Hematopoietic multipotent progenitor cell treated with erythropoietin and hydrocortisone succinate and interleukin-3 and kit ligand, for 15 days (in vitro differentiated cells): Measurements from ENCODE around the gene GNGT1.
A peak's percentile ranks its signal among the peaks of the same experiment; 100 is the strongest.

Experiments
- DNase-seq: peaks from one replicate; pipeline ENCODE4 v3.0.0-alpha.2; 2015; ENCODE audit warnings: low spot score

The GNGT1 gene

GRCh38 chr7:93906267-93906666 is at the start of gene GNGT1:
TSS of gene GNGT1 (plus strand) at chr7:93906567. CDS start at chr7:93906747, 180 bp downstream.
- no peak for DNase-seq

DNA sequence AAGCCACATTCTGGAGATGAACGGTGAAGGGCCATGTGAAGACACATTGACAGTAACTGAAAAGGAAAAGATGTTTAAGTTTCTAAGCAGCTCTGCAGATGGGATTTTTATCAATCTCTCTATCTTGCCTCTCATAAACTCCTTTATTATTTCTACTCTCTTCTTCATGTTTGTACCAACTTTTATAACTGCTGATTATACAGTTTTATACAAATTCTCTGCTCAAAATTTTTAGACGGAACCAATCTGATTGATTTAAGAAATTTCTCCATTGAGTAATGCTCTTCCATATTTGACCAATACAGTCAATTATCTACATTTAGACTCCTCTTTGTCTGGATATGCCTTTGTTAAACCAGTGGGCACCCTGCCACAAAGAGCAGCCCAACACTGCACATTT is 47.5 kb upstream of the GNGT1 start:
- DNase-seq = no peak

DNA sequence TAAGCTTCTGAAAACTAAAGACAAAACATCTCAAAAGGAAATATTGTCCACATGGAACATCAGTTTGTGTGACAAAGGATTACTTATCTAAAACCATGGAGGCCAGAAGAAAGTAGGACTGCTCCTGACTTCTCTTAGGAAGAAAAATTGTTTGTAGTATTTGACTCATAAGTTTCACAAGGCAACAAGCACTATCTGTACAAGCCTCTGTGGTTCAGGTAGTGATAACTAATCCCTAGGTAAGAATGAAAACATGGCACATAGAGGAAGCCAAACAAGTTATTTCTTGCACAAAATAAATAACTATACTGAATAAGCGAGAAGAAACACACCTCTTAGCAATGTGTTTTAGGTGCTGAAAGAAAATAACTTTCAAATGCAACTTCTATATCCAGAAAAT is 46.1 kb upstream of the GNGT1 start:
- no peak for DNase-seq

DNA sequence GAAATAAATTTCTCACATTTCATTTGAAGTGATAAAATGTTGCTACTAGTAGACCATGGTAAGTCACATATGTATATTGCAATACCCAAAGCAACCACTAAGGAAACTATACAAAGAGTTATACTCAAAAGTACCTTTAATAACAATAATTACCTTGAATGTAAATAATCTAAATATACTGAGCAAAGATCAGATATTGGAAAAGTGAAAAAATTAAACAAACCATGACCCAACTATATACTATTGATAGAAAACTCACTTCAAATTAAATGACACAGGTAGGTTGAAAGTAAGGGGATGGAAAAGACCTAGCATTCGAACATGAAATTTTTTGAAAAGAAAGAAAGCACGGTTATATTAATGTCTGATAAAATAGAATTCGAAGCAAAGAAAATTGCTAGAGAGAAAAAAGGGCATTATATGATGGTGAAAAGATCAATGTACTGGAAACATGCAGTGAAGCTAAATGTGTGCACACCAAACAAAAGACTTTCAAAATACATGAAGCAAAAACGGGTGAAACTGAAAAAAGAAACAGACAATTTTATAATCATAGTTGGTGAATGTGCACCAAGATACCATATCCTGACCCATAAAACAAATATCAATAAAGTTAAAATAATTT is 44.9 kb upstream of the GNGT1 start:
- no peak for DNase-seq

DNA sequence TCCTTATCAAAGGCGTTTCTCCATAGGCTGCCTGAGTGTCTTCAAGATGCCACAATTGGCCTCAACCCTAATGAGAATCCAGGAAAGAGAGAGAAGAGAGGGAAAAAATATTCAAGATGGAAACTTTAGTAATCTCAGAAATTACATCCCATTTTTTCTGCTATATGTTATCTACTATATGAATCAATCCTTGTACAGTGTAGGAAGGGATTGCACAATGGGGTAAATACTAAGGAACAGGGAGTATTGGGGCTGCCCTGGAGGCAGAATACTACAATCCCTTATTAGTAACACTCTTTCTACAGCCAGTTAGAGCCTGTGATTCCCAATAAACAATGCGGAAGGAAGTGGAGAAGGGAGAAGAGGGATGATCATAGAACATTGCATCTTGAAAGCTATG is 43.7 kb upstream of the GNGT1 start:
- DNase-seq = no peak

DNA sequence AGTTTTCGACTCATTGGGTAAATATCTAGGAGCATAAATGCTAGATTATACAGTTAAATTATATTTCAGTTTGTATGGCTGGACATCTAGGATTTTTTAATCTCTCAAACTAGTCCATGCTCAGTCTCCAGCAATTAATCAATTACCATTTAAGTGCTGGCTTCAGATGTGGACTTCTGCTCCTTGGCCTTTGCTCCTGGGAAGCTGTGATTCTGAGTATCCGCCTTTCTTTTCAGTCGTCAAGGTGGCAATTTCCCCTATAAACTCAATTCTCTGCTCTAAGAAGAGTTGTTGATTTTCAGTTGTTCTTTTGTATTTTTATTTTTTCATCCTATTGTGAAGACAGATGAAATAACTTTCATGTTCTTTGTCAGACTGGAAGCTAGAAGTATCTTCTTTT is 39.5 kb upstream of the GNGT1 start:
- no peak for DNase-seq

DNA sequence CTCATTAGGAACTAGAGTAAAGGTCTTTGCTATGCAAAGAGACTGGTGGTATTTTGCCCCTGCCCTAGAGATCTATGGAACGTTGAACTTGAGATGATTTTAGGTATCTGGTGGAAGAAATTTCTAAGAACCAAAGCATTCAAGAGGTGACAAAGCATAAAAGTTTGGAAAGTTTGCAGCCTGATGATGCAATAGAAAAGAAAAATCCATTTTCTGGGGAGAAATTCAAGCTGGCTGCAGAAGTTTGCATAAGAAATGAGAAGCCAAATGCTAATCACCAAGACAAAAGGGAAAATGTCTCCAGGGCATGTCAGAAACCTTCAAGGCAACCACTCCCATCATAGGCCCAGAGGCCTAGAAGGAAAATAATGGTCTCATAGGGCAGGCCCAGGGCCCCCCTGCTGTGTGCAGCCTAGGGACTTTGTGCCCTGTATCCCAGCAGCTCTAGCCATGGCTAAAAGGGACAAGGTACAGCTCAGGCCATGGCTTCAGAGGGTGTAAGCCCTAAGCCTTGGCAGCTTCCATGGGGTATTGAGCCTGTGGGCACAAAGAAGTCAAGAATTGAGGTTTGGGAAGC is 32.3 kb upstream of the GNGT1 start:
- DNase-seq = no peak

DNA sequence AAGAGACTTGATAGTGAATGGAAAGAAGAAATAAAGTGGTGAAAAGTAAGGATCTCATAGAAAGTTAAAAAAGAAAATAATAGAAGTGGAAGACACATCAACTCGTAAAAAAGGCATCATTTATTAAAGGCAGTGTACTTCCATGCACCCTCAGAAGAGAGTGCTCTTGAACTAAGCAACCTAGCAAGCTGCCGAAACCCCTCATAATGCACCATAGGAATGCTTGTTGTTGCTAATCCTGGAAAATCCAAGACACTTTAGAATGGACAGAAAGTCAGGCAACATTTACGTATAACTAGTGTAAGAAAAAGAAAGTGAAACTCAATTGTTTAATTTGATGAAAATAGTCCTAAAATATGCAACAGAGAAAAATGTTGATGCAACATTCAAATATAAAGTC is 28.6 kb upstream of the GNGT1 start:
- DNase-seq = no peak

DNA sequence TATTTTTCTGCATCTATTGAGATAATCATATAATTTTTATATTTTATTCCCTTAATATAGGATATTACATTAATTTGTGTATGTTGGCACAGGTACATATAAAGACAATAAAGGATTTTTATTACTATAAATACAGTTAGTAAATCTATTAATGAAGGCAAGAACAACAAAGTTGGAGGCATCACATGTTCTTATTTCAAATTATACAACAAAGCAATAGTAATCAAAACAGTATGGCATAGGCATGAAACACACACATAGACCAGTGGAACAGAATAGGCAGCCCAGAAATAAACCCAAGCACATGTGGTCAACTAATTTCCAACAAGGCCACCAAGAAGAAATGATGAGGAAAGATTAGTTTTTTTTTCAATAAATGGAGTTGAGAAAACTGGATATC is 27.0 kb upstream of the GNGT1 start:
- DNase-seq = no peak

GRCh38 chr7:93882468-93882867 is 23.9 kb upstream of the GNGT1 start:
- DNase-seq = no peak

DNA sequence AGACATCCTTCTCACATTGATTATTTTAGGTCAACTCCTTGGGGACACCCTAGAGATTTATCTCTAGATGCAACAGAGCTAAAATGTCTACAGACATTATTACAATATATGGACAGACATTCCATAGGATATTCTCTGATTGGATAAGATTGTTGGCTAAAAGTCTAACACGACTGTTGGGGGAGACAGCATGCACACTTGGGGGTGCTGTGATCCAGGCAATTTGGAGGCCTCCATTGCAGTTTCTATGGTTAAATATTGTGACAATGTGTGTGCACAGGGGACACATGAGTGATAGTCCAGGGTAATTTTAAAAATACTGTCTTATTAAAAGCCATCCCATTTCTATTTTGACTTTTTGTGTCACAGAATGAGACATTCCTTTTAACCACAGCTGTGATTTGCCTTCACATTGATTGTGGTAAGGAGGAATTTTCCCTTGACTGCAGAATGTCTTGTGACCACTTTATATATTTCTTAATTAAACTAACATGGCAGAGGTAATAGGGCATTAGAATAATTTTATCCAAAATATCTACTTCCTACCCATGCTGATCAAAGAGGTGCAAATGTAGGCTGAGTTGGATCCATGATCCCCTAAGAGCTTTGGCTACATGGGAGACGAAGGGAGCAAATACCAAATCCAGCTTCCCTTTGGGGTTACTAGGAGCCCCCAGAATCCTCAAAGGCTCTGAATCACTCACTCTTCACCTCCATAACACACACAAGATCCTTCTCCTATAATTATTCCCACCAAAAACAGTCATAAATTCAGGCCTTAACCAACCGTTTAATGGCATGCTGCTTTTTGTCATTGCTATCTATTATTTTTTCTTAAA is 23.1 kb upstream of the GNGT1 start:
- no peak for DNase-seq

GRCh38 chr7:93883917-93884345 is 22.4 kb upstream of the GNGT1 start:
- DNase-seq = no peak

DNA sequence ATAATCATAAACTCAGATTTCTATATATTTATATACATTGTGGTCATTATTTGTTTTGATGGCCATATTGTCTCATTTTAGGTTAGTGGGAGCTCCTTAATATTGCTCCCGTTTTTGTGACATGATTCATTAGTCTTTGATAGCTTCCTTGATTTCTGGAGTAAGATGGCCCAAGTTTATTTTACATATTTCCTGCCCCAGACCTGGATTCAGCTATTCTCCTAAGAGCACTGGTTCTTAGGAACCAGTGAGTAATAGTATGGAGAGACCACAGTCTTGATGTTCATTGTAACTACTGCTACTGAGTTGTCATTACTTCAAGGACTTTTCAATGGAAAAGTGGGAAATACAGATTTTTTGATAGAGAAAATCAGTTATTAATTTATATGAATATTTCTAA is 21.8 kb upstream of the GNGT1 start:
- DNase-seq = no peak

DNA sequence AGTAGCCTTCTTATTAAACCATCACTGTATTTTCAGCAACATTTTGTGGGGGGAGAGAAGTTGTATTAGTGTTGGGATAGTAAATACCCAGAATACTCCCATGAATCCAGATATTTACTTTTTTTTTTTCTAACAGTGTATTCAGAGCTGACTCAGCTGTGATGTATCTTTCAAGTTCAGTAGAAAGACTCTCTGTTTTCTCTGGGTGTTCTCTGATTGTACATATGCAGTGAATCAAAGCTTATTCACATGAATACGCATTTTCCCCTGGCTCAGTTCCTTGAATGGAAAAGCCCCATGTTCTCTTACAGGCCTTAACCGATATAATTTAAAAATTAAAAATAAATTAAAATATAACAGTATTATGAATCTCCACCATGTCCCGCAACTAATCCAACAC is 17.1 kb upstream of the GNGT1 start:
- no peak for DNase-seq

- no peak for DNase-seq
Observed at GRCh38 chr7:93890041-93890463, 16.3 kb upstream of the GNGT1 start.

DNA sequence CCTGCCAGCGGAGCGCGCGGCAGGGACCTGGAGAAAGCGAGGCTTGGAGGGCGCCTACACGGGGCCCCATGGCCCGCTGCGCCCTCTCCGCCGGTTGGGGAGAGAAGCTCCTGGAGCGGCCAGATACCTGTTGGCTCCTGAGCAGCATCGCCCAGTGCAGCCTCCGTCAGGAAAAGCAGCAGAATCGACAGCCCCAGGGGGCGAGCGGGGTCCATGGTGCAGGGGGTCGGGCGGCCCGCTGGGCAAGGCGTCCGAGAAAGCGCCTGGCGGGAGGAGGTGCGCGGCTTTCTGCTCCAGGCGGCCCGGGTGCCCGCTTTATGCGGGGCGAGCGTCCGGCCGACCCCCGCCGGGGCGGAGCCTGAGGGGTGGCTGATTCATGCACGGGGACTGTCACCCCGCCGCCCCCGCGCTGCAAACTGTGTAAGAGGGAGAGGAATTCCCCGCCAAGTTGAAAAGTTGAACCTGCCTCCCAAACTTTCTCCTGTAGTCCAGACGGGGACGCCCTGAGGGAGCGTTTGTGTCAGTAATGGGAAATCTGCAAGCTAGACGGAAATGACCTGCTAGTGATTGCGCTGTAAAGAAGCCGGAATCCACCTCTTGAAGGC is 15.8 kb upstream of the GNGT1 start, which contains the start of gene TFPI2:
TFPI2 (minus strand) TSS at position 290 of the 605 bp plus-strand sequence; CDS start at position 215, 75 bp downstream.
- DNase-seq = no peak

- no peak for DNase-seq
Observed at GRCh38 chr7:93894426-93894825, 11.9 kb upstream of the GNGT1 start.

GRCh38 chr7:93894966-93895640 is 11.3 kb upstream of the GNGT1 start:
- DNase-seq = peak; percentile 70

DNA sequence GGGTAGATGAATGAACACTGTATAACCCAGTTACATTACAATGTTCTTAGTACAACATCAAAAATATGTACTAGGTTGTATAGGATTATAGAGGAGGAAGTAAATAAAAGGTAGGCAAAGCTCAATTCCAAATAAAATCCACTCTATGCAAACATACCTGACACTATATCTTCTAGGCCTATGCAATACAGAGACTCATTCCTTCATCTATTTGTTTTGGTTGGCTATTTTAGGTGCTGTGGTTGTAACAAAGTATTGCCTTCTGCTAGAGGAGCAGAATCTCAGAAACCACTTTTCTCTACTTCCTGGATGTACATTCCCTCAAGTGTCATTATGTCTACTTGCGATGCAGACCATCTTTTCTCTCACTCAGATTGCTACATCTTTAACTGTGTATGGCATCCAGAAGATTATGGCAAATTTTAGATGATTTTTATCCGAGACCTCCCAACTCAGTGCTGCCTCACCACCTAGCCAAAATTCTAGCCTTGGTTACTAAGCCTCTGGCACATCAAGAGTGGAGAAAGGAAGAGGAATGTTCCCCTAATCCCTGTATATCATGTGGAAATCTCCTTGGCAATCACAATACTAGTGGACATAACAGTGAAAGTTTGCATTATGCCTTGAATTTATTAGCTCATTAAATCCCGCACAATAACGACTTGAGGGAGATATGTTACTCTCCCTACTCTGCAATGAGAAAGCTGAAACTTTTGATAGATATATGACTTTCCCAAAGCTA is 10.3 kb upstream of the GNGT1 start:
- no peak for DNase-seq

DNA sequence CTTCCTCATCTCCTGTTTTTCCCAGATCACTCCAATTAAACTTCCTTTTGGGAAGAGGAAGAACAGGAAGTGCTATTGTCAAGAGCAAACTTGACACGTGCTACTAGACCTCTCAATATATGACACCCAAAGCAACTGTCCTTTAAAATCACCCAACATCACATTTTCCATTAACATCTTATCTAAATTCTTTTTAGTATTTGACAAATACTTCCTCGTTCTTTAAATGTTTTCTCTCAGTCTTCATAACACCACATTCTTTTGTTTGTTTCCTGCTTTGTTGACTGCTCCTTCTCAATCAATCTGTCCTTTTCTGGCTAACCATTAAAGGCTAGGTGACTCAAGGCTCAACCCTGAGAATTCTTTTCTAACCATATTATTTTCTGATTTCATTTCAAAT is 8.7 kb upstream of the GNGT1 start:
- no peak for DNase-seq

GRCh38 chr7:93902777-93903423 is 3.5 kb upstream of the GNGT1 start:
- peak; percentile 44 for DNase-seq
